HG02623 (cell line): ENCODE measurements around the gene WFS1.

Source experiments
- ATAC-seq: cut with Tn5 transposase; IDR thresholded peaks from one replicate; pipeline ENCODE4 v1.9.1; 2021; ENCODE audit warnings: moderate library complexity; ENCODE audit not compliant: unreplicated experiment

The WFS1 gene

DNA sequence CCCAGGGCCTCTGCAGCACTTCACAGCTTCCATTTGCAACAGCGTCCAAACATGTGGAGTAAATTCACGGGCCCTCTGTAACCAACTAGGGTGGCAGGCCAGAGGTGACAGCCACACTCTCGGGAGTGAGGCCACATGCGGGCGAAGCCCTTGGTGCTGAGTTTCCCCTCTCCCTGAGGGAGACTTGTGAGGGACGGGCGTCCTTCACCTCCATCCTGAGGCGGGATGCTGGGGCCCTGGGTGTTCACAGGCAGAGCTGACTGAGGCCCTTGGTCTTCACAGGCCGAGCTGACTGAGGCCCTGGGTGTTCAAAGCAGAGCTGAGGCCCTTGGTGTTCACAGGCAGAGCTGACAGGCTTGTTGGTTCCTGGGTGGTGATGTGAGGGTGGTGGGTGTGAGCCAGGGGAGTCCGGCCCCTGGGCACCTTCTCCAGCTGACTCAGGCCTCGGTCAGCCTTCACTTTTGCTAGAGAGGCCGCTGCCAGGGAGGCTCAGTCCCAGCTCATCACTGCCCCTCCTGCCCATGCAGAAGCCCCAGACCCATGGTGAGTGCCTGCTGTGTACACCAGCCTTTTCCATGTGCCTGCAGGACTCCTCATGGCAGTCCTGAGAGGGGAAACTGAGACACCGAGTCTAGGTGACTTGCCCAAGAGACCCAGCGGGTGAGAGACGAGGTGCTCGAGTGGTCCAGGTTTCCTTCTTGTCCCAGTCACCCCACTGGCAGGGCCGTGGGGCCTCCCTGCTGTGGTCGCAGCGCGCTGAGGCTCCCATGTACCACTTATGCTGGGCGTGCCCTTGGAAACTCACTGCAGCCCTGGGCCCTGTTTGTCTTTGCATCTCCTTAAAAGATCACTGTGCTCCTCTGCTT is 8.5 kb downstream of the WFS1 start:
- no peak for ATAC-seq

DNA sequence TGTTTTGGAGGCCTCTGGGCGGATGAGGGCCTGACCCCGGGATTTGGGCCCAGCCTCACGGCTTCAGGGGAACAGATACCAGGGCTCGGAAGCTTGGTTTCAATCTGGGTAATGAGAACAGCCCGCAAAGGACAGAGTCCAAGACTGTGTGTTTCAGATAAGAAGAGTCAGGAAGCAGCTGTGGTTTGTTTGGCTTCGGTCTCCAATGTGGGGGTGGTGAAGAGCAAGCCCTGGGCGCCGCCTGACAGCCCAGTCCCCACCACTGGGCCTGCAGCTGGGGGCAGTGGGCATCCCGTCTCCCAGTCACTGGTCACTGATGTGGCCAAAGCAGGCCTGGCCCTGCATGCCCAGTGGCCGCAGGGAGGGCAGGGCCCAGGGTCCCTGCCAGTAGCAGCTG is 9.1 kb downstream of the WFS1 start:
- ATAC-seq, result peak; percentile 92

DNA sequence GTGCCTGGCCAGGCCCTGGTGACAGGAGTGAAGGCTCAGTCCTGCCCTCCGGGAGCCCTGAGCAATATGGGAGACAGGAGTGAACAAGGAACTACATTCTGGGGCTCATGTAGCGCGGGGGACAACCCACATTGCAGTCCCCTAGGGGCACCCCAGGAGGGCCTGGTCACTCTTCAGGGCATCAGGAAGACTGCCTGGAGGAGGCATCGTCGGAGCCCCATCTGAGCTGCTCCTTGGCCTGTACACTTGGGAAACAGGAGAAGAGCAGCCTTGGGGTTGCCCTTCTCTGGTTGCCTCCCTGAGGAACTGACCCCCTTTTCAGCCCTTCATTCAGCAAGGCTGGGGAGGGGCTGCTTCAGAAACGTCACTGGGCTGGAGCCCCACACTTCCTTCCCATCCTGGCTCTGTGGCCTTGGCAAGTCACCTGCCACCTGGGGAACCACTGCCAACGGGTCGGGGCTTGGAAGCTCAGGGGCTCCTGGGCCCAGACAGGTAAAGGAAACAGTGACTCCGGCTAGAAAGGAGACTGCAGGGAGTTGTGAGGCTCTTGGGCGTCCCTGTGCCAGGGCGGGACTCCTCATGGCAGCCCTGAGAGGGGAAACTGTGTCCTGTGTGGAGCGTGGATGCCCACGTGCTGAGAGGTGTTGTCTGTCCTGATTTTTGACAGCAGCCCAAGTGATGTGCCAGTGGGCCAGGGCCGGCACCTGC is 10.1 kb downstream of the WFS1 start:
- ATAC-seq, result no peak

DNA sequence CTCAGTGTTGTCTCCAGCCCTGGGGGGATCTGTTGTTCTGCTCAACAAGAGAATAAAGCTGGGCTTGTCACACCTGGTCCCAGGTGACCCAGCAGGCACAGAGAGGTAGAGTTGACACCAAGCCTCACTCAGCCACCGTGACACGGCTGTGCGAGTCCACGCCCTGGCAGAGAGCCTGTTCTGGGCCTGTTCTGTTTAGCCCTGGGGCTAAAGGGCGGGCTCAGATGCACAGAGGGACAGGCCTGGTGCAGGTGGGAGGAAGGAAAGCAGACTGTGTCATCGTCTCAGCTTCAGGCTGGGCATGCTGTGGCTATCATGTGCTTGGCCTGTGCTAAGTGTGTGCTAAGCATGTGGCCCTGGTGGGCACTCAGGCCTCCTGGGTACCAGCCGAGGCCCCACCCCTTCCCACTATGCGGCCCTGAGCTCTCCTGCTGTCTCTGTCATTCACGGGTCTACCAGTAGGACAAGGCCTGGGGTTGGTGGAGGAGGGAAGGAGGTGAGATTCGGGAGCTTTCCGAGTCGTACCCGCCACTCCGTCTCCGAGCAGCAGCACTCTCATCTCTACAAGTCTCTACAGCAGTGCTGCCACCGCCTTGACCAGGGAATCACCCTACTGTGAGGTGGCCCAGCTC is 10.8 kb downstream of the WFS1 start:
- no peak for ATAC-seq

DNA sequence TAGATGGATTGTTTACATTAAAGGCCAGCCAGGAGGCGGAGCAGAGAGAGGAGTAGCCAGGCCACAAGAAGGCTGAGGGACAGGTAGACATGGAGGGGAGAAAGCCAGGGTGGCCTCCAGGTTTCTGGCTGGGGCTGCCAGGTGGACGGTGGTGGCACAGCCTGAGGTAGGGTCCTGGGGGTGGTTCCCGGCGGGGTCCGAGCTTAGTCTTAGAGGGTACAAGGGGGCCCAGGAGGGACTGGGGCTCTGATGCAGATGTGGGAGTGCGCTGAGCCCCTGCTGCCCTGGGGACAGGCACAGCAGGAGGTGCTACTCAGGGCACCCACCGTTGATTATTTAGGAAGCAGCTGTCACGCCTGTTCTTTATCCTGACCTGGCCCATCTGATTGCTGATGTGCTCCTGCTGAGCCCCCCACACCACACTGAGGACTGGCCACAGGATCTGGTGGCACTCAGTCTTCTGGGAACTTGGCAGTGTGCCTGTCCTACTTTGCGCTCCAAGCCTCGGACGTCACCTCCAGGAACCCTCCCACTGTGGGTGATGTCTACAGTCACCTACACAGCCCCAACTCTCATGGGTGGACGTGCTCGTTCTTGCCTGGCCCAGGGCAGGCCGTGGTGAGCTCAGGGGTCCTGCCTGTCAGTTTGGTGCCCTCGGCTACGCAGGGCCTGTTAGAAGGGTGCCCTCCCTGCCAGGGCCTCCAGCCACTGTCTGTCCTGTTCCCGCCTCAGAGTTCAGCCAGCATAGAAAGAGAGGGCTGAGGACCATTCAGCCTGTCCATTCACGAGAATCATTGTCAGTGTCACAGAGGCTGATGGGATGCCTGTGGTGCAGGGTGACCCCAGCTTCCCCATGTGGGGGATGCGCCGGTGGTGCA is 12.0 kb downstream of the WFS1 start:
- no peak for ATAC-seq

DNA sequence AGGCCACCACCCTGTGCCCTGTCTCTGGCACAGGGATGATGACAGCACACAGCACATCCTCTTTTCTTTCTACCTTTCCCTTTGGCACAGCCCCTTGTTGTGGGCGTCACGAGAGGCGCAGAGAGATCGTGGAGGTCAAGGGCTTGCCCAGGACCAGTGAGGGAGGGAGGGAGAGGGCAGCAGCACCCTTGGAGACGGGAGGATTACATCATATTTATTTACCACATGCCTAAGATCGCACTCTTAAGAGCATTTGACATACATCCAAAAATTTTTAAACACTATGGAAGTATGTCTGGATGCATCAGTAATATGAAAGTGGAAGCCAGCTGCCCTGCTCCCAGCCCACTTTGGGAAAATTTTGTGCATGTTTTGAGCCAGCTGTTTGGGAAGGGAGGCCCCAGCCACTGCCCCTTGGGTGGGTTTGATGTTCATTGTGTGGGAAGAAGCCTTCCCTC is 12.7 kb downstream of the WFS1 start:
- ATAC-seq, result no peak

DNA sequence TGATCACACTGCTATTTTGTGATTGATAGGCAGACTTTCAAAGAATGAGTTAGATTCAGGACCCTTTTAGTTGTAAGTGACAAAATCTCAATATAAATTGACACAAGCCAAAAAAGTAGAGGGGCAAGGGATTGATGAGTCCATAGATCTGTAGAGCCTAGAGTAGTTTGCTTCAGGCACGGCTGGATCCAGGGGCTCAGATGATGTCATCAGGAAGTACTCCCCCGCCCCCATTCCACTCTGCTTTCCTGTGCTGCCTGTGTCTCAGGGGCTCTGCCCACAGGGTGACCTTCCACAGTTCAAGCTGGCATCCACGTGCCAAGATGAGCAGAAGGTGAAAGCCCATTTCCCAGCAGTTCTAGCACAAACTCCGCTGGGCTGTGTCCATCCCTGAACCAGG is 13.6 kb downstream of the WFS1 start:
- ATAC-seq, result no peak

DNA sequence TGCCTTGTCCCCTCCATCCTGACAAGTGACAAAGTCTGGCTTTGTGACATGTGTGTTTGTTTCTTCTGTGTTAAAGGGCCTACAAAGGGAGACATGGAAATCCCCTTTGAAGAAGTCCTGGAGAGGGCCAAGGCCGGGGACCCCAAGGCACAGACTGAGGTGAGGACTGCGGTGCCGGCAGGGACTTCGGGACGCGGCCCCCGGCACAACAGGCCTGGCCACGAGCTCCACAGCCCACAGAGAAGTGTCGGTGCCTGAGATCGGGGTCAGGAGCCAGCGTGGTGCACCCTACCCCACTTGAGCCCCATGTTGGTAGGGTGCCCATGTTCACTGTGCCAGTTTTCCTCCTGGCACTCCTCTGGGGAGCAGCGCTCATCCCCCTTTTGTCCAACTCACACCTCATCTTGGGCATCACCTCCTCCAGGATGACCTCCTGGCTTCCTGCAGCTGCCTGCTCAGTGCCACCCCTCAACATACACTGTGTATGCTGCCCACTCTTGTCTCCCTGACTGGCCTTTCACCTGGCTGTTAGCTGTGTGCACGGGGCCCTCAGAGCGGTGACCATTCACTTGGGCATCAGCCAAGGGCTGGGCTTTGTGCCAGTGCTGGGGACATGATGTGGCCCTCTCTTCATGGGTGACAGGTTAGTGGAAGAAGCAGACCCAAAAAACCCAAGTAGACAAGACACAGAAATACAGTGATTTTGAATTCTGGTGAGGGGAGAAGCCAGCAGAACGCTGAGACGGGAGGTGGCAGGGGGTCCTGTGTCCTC is 17.6 kb downstream of the WFS1 start:
- ATAC-seq, result no peak

DNA sequence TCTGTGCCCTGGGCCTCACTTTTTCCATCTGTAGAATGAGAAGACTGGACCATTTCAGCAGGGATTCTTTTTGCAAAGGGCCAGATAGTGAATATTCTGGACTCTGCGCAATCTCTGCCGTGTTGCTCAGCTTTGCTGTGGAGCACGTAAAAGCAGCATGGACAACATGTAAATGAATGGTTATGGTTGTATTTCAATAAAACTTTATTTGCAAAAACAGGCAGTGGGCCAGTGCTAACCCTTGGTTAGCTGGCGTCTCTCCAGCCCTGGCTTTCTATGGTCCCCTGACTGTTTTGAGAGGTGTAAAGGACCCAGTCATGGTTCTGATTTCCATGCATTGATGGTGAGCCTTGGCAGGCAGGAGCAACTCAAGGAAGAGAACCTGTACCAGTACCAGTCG is 18.7 kb downstream of the WFS1 start:
- no peak for ATAC-seq

DNA sequence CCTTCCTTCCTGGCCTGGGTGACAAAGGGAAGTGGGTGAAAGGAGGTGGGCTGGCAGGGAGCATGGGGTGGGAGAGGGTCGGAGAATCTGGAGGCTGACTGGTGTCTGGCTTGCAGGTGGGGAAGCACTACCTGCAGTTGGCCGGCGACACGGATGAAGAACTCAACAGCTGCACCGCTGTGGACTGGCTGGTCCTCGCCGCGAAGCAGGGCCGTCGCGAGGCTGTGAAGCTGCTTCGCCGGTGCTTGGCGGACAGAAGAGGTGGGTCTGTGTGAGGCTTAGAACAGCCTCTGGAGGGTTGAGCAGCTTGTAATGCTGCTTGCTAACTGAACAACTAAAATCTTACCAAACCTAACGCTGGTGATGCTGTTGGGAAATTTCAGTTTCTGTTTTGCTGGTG is 19.2 kb downstream of the WFS1 start:
- ATAC-seq, result no peak

DNA sequence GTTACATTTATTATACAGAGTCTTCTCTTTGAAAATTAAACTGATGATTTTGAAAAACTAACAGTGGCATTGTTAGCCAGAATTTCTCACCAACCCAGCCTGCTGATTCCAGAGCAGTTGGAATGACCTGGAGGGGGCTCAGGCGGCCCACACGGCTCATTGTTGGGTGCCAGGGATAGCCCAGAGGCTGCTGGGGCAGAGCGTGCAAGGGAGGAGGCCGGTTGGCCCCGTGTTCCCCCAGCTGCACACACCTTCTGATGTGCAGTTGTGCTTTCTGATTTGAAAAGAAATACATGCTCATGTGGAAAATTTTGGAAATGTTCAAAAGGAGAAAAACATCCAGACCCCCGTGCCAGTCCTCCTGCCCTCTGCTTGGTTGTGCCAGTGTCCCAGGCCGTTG is 20.6 kb downstream of the WFS1 start:
- no peak for ATAC-seq

DNA sequence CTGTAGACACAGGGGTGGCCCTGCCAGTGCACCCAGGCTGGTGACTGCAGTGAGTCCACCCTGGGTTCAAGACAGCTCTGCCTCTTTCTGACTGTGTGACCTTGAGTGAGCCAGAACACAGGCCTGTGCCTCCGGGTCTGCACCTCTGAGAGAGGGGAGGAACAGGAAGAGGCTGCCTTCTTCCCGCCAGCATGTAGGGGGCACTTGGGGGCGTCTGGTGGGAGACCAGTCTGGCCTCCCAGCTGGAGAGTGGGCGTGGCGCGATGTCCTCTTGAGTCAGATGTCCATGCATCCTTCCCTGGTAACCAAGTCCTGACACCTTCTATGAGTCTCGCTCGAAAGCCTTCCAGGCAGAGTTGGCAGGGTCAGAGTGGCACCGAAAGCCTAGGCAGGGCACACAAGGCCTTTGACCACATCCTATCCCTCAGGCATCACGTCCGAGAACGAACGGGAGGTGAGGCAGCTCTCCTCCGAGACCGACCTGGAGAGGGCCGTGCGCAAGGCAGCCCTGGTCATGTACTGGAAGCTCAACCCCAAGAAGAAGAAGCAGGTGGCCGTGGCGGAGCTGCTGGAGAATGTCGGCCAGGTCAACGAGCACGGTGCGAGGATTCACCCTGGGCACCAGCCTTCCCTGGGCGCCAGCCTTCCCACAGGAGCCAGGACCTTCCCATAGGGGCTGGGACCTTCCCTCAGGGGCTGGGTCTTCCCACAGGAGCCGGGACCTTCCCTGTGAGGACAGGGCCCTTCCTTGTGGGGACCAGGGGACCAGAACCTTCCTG is 21.3 kb downstream of the WFS1 start:
- no peak for ATAC-seq

DNA sequence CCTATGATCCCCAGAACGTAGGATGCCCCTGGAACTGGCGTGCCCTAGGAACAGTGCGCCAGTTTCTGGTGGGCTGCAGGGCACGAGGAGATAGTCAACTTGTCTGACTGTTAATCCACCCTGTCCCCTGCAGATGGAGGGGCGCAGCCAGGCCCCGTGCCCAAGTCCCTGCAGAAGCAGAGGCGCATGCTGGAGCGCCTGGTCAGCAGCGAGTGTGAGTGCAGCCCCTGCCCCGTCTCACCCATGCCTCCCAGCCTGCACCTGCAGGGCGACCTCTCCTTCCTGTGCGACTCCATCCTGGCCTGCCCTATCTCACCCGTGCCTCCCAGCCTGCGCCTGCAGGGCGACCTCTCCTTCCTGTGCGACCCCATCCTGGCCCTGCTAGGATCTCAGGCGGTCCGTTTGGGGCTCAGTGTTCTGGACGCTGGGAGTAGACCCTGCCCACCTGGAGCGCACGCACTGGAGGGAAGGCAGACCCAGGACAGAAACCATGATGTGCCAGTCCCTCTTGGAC is 22.2 kb downstream of the WFS1 start:
- ATAC-seq, result no peak

DNA sequence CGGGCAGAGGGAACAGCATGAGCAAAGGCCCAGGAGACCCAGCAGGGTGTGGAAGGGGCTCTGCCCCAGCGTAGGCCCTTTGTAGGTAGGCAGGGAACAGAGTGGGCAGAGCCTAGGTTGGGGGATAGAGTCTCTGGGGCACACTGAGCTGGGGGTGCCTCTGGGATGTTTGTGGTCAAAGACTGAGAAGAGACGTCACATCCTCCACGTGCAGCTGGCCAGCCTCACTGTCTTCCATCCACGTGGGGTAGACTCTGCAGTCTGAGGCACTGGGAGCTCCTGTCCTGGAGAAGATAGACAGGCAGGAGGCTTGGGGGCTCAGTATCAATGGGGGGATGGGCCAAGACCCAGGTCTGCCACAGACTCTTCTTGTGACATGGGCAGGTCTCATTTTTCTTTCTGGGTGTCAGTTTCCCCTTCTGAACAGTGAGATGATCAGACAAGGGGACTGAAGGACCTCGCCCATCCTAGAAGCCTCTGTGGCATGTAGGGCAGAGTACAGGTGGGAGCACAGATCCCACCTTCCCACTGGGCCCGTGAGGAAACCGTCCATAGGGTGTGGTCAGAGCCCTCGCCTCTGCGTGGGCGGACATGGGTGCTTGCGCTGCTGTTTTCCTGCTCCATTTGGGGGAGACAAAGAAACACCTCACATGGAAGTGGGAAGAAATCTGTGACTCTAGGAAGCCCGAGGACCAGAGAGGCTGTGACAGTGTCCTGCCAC is 22.9 kb downstream of the WFS1 start:
- ATAC-seq, result no peak

DNA sequence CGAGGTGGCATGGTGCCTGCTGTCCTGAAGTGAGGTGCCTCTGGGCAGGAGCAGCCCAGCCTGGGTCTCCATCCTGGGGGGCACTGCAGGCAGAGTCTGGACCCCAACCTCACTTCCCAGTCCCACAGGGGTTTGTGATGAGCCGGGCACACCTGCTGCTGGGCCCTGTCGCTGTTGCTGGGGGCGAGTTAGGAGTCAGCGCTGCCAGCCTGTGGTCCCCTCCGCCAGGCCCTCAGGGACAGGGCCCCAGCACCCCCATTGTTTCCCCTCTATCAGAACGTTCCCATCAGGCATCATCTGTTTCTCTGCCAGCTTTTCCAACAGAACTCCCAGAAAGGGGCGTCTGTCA is 23.4 kb downstream of the WFS1 start:
- no peak for ATAC-seq

DNA sequence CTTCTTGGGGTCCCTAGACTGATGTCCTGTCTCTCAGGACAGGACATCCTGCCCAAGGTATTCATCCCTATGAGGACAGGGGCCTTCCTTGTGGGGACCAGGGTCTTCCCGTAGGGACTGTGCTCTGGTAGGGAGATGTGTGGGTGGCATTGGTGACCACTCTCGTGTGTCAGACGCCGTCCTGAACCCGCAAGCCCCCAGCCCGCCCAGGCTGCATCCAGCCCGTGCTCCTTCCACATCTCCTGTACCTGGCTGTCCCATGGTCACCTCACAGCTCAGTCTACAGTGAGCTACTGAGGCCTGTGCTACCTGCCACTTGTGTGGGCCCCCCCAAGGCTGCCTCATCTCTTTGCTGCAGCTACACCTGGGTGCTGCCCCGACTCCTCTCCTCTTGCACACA is 24.0 kb downstream of the WFS1 start:
- no peak for ATAC-seq

DNA sequence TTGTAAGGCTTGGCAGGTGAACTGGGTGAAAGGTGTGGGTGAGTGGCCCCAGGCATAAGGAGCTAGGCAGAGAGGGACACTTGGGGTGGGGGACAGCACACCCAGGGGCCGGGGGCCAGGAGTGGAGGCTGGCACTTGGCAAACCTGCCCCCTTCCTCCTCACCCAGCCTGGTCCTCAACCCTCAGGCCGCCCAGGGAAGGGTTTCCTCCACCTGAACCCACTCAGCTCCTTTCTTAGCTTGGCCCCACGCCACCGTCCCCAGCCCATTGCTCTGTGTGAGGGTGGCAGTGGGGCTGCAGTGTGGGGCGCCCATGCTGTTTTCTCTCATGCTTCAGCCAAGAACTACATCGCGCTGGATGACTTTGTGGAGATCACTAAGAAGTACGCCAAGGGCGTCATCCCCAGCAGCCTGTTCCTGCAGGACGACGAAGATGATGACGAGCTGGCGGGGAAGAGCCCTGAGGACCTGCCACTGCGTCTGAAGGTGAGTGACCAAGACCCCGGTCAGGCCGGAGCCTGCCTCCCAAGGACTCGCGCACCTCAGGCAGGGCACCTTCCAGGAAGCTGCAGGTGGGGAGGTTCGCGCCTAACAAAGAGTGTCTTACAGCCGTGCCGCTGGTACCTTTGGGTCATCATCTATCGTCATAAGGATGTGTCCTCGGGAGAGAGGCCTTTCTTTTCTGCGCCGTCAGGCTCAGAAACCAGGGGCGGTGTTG is 25.2 kb downstream of the WFS1 start:
- ATAC-seq, result no peak

DNA sequence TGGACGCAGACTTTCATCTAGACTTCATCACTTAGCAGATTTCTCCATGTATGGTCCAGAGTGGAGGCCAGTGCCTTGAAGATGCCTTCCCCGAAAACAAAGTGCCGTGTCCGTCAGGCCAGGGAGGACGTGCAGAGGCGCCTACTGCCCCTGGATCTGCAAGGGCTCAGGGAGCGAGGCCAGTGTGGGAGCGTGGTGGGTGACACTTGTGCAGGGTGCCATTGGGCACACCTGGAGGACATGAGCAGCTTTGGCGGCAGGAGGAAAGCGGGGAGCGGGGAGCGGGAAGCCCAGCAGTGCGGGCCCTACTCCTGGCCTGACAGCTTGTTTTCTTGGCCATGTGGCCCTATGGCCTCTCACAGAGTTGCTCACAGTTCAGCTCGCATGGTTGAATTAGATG is 25.8 kb downstream of the WFS1 start:
- no peak for ATAC-seq
